GDM1 (cell line): ENCODE measurements around the gene FOXD2.

ENCODE experiments used
- DNase-seq: peaks from one replicate; lab custom pipeline; 2025; lab: John Stamatoyannopoulos, UW

Gene FOXD2

GRCh38 chr1:47417170-47418044, 20.4 kb upstream of the FOXD2 start:
- DNase-seq: no peak

GRCh38 chr1:47418122-47418521, 19.7 kb upstream of the FOXD2 start:
- DNase-seq: no peak

GRCh38 chr1:47418681-47419325, 19.0 kb upstream of the FOXD2 start:
- DNase-seq: no peak

GRCh38 chr1:47420547-47420946, 17.3 kb upstream of the FOXD2 start:
- DNase-seq: no peak

- DNase-seq: no peak
These were observed 14.0 kb upstream of the FOXD2 start for GRCh38 chr1:47423872-47424271.

- DNase-seq: peak; percentile 5
These were observed 13.4 kb upstream of the FOXD2 start for GRCh38 chr1:47424336-47424982.

- no peak for DNase-seq
These were observed 6.3 kb upstream of the FOXD2 start for GRCh38 chr1:47431534-47431933.

- peak; percentile 64 for DNase-seq
These were observed 5.5 kb upstream of the FOXD2 start for GRCh38 chr1:47432071-47433036.

- DNase-seq: no peak
These were observed 4.8 kb upstream of the FOXD2 start for GRCh38 chr1:47433037-47433421.

GRCh38 chr1:47433477-47434050, 4.3 kb upstream of the FOXD2 start:
- DNase-seq: no peak

- DNase-seq: no peak
These were observed 3.6 kb upstream of the FOXD2 start for GRCh38 chr1:47434051-47434842.

- DNase-seq: no peak
These were observed 2.1 kb upstream of the FOXD2 start for GRCh38 chr1:47435506-47436303.

- peak; percentile 72 for DNase-seq
These were observed 1.4 kb upstream of the FOXD2 start for GRCh38 chr1:47436304-47436978.

- no peak for DNase-seq
These were observed 831 bp upstream of the FOXD2 start for GRCh38 chr1:47436979-47437446.

GRCh38 chr1:47438165-47439016, 547 bp downstream of the FOXD2 start:
- DNase-seq: no peak

- no peak for DNase-seq
These were observed 1.4 kb downstream of the FOXD2 start for GRCh38 chr1:47439017-47439818.
